GM19452 (cell line): ENCODE data around the gene TBX21.
A peak's percentile ranks its signal among the peaks of the same experiment; 100 is the strongest.
"Not testable (repeated sequence)": the region's sequence is repeated elsewhere in the genome, so short reads cannot be mapped to it uniquely, and the experiment has no call there.

ENCODE experiments used
- ATAC-seq: cut with Tn5 transposase; IDR thresholded peaks from one replicate; pipeline ENCODE4 v1.9.1; 2021; ENCODE audit not compliant: unreplicated experiment

The TBX21 gene

DNA sequence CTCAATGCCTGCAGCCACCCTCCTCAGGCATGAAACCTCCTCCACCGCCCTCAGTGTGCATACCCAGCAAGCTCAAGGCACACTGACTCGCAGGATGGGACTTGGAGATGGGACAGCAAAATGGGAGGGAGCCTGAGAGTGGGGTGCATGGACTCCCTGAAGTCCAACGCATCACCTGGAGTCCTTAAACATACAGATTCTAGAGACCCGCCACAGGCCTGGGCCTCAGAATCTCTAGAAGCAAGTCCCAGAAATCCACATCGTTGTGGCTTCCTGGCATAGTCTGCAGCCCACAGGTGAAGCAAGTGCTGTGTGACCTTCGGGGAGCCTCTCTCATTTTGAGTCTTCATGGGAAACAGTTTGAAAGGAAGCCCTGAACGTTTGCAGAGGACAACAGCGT lies 3.6 kb upstream of the TBX21 start:
- ATAC-seq: no peak

DNA sequence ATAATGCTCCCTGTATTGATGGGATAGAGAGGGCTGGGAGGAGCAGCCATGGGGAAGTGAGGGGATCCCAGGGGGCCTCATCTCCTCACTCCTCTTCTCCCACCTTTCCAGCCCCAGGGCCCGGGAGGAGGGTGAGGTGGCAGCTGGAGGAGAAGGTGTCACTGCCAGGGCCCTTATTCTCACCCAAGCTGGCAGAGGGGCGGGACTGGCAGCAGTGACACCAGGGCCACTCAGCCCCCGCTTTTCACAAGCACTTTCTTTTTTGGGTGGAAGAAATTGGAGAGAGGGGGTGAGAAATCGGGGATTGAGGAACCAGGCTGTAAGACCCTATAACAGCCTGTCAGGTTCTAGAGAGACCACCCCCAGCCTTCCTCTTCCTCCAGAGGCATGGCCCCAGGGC lies 2.4 kb upstream of the TBX21 start:
- no peak for ATAC-seq

DNA sequence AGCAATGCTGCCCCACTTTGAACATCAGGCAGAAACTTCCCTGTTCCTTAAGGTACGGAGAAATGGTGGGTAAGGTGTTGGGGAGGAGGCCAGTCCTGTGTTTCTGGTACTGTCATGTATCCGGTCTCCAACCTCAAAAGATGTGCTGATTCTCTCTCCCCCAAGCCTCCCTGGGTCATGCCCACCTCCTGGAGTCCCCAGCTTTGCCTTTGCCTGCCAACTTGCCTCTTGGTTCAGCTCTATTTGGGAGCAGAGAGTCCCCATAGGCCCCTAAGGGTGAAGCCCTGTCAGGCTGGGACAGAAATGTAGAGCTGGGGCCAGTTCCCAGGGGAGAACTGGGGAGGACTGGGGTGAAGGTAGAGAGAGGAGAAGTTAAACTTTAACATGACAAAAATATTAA lies 1.6 kb upstream of the TBX21 start:
- ATAC-seq: no peak

DNA sequence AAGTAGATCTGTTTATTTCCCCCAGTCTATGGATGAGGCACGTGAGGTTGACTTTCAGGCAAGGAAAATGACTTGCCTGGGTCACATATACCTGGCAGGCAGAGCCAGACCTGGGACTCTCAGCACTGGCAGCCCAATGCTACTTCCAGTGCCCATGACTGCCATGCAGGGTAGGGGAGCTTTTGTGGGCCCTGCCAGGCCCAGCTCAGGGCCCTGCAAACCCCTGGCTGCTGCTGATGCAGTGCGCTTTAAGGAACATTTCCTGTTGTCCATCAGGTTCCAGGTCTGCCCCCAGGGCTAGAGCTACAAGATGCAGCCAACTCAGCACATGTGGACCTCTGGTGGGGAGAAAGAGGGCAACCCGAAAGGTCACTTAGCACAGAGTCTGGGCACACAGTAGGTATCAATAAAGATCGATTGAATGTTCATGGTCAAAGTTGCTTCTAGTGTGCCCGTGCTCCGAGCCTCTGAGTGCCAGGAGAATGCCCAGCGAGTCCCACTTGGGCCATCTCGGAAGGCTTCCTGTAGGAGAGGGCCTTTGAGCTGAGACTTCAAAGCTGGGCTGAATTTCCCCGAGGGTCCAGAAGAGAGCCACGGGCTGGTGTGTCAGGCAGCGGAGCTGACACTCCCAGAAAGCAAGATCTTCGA lies 513 bp upstream of the TBX21 start:
- no peak for ATAC-seq

DNA sequence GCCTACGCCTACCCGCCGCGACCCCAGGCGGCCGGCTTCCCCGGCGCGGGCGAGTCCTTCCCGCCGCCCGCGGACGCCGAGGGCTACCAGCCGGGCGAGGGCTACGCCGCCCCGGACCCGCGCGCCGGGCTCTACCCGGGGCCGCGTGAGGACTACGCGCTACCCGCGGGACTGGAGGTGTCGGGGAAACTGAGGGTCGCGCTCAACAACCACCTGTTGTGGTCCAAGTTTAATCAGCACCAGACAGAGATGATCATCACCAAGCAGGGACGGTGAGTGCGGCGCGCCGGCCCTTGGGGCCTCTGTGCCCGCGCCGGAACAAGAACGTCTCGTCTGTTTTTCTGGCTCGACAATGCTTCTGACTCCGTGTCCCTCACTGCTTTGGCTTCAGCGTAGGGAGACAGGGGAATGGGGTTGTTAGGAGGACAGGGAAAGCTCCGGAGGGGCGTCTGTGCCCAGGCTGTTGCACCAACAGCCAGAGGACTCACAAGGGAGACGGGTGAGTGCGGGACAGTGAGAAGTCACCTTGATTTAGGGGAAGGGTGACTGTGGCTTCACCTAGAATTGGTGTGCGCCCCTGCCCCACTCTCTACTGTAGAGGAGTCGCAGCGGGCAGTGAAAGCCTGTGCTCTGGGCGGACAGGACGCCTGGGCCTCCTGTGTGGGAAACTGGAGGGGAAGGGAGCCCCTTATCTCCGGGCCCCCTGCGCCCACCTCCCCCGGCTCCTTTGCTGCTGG lies 806 bp downstream of the TBX21 start:
- ATAC-seq: no peak

DNA sequence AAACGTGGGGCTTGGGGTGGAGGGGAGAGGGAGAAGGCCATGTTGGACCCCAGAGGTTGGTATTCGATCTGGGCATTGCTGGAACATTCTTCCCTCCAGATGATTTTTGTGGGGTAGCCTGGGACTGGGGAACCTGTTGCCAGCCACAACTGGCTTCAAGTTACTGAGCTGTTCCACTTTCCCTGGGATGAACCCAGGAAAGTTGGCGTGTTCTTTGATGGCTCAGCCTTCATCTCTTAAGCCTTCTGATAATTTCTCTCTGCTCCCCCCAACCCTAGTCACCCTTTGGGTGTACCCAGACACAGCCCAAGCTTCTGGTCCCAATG lies 2.1 kb downstream of the TBX21 start:
- no peak for ATAC-seq

DNA sequence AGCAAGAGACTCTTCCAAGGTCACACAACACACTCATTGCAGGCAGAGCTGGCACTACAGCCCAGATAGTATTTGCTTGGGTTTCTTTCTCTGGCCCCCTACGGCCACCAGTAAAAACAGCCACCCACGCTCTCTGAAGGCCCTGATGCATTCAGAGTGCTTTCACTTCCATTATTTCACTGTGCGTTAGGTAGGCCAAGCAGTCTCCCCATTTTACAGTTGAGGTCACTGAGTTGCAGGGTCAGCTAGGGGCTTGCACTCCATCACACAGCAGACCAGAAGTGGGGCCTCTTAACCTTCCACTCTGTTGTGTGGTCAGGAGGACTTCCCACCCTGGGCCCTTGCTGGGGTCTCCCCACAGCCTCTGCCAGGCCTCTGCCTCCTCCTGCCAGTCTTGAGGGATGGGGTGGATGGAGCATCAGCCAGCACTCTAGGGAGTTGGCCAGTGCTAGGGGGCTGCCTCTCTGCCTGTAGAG lies 2.5 kb downstream of the TBX21 start:
- peak; percentile 48 for ATAC-seq

DNA sequence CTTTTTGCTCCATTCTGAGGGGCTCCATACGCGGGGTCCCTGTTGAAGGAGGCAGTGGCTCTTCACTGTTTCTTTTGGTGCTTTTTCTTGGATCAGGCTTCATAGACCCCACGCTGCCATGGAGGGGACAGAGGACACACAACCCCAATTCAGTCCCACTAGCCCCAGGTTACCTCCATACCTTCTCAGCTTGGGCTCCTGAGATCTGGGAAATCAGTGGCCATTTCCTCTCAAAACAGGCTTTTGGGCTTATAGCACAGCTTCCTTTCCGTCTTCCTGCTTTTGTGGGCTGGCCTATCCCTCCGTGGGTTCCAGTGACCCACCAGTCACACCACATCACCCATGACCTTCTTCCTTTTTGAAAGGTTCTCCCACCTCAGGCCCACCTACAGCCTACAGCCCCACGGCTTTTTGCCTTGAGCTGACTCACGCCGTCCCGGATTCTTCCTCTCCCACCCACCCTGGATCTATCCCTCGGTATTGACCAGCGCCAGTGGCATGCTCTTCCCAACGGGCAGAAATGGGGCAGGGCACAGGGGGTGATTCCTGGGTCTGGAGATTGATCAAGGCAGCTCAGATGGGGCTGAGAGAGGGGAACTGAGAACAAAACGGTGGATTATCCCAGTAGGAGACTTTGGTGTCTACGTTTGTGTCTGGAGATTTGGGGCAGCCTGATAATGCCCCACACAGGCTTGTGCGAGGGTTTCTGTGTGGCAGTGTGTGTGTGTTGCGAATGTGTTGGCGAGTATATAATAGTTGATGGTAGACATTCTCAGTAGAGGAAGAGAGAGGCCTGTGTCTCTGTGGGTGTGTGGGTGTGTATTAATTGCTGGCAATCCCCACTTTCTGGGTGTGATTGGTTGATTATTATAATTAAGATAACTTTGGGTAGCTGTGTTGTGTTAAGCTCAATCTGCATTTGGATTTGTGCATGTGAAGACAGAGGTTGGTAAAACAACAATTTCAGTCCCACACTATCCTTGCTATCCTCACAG lies 3.8 kb downstream of the TBX21 start:
- ATAC-seq: no peak

DNA sequence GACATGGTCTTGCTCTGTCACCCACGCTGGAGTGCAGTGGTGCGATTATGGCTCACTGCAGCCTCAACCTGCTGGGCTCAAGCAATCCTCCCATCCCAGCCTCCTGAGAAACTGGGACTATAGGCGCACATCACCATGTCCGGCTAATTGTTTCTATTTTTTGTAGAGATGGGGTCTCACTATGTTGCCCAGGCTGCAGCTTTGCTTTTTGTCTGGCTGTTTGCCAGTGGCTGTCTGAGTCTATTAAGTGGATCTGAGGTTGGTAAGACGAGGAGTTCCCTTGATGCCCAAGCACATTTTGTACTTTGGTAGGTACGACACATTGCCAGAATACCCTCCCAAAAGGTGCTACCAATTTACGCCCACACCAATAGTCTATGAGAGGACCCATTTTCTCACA lies 5.1 kb downstream of the TBX21 start:
- ATAC-seq: no peak

DNA sequence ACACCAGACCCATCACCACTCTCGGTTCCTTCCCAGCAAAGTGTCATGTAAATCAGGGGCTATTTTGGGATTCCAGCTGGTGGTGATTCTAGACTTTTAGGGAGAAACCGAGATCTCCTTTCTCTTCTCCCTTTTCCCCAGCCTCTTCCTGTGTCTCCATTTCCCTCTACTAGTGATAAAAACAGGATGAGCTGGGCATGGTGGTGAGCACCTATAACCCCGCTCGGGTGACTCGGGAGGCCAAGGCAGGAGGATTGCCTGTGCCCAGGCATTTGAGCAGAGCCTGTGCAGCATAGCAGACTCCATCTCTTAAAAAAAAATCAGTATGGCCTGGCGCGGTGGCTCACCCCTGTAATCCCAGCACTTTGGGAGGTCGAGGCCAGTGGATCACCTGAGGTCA lies 6.1 kb downstream of the TBX21 start:
- ATAC-seq: no peak

DNA sequence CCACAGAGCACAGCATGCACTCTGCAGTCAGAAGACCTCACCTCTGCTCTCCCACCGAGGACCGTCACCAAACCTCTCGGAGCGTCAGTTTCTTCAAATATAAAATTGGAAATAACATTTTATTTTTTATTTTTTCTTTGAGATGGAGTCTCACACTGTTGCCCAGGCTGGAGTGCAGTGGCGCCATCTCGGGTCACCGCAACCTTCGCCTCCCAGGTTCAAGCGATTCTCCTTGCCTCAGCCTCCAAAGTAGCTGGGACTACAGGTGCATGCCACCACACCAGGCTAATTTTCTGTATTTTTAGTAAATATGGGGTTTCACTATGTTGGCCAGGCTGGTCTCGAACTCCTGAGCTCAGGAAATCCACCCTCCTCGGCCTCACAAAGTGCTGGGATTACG lies 6.9 kb downstream of the TBX21 start:
- ATAC-seq: not testable (repeated sequence)

DNA sequence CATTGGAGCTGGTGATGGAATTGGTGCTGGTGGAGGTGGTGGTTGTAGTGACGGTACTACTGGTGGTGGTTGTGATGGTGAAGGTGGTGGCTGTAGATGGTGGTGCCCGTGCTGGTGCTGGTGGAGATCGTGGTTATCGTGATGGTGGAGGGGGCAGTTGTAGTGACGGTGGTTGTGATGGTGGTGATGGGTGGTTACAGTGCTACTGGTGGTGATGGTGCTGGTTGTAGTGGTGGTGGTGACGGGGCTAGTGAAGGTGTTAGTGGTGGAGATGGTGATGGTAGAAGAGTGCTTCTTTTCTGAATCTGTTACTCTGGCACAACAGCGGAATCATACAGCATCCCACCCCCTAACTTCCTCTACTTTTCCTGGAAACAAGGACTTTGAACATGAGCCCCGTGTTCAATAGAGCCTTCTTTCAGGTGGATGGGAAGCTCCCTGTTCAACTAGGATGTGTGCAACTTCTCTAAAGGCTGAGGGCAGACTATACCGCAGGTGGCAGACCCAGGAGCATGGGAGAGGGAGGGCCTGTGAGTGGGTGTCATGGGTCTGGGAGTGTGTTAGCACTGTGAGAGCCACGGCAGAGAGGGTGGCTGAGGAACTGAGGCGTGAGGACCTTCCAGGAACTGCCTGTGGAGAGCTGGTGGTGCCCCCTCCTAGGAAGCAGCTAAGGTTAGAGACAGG lies 8.2 kb downstream of the TBX21 start:
- ATAC-seq: no peak

DNA sequence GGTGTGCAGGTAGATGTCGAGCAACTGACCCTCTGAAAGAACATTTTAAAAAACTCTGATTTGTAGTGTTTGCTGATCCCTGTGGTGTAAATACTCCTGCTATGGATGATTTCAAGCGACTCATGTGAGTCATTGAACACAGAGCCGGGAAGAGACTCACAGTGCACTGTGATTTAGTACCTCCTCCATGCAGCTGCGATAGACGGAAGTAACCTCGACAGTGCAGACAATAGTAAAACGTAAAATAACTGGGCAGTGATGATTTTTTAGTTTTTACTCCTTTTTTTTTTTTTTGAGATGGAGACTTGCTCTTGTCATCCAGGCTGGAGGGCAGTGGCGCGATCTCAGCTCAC lies 8.7 kb downstream of the TBX21 start:
- no peak for ATAC-seq

DNA sequence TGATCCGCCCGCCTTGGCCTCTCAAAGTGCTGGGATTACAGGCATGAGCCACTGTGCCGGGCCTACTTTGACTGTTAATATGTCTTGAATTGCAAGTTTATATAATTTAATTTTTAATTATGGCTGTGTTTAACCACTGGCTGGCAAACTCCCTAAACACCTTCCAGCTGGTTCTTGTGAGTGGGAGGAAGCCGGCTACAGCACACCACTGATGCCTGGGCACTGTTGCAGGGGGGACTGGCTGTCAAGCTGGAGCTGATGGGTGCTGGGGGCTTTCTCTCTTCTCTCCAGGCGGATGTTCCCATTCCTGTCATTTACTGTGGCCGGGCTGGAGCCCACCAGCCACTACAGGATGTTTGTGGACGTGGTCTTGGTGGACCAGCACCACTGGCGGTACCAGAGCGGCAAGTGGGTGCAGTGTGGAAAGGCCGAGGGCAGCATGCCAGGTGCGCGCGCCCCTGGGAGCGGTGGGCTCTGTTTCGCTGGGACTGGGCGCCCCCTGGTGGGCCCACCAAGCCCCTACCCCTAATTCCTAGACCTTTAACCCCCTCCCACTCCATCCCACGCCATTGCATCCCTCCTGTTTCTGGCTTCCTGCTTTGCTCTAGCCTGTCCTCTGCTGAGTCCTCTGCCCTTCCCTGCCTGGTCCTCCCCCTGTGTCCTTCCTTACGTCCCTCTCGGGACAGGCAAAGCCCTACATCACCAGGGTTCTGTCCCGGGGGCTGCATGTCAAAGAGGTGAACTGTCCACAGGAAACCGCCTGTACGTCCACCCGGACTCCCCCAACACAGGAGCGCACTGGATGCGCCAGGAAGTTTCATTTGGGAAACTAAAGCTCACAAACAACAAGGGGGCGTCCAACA lies 9.5 kb downstream of the TBX21 start:
- ATAC-seq: no peak

DNA sequence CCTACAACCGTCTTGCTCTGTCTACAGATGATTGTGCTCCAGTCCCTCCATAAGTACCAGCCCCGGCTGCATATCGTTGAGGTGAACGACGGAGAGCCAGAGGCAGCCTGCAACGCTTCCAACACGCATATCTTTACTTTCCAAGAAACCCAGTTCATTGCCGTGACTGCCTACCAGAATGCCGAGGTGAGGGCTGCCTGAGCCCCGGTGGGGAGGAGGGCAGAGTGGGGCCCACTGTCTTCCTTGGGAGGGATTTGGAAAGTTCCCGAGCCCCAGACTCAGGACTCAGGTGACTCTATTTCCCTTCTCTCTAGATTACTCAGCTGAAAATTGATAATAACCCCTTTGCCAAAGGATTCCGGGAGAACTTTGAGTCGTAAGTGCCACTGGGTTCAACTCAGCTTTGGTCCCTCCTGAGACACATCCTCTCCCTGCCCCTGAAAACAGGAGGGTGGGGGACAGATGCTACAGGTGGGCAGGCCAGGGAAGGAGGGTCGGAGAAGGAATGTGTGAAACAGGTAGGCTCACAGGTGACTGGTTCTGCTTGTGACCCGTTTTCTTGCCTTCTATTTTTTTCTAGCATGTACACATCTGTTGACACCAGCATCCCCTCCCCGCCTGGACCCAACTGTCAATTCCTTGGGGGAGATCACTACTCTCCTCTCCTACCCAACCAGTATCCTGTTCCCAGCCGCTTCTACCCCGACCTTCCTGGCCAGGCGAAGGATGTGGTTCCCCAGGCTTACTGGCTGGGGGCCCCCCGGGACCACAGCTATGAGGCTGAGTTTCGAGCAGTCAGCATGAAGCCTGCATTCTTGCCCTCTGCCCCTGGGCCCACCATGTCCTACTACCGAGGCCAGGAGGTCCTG lies 11.4 kb downstream of the TBX21 start:
- no peak for ATAC-seq

DNA sequence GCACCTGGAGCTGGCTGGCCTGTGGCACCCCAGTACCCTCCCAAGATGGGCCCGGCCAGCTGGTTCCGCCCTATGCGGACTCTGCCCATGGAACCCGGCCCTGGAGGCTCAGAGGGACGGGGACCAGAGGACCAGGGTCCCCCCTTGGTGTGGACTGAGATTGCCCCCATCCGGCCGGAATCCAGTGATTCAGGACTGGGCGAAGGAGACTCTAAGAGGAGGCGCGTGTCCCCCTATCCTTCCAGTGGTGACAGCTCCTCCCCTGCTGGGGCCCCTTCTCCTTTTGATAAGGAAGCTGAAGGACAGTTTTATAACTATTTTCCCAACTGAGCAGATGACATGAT lies 12.0 kb downstream of the TBX21 start:
- ATAC-seq: no peak

DNA sequence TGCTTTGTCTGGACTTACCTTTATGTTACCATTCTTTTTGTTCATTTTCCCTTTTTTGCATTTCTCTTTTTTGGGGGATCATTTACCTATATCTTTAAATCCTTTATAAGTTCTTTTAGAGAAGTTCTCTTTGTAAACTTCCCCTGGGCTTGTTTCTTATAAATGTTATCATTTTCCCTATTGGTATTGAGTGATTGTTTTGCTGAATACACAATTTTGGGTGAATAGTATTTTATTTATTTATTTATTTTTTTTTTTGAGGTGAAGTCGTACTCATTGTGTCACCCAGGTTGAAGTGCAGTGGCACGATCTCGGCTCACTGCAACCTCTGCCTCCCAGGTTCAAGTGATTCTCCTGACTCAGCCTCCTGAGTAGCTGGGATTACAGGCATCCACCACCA lies 18.4 kb downstream of the TBX21 start:
- ATAC-seq: no peak

DNA sequence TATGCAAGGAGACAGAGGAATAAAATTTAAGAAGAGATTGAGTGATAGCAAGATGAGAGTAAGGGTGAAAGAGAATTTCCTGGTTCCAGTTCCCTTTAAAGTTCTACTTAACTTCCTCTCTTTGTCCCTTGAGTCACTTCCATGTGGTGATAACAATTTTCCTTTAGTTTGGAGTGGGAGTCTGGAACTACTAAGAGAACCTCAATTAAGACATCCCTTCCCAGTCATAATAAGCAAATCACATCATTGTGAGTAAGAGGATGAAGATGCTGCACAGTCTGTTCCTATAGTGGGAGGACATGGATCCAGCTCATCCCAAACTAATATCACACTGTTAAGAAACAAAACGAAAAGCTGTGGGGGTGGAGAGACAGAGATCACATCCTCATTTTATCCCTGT lies 24.4 kb downstream of the TBX21 start:
- no peak for ATAC-seq

DNA sequence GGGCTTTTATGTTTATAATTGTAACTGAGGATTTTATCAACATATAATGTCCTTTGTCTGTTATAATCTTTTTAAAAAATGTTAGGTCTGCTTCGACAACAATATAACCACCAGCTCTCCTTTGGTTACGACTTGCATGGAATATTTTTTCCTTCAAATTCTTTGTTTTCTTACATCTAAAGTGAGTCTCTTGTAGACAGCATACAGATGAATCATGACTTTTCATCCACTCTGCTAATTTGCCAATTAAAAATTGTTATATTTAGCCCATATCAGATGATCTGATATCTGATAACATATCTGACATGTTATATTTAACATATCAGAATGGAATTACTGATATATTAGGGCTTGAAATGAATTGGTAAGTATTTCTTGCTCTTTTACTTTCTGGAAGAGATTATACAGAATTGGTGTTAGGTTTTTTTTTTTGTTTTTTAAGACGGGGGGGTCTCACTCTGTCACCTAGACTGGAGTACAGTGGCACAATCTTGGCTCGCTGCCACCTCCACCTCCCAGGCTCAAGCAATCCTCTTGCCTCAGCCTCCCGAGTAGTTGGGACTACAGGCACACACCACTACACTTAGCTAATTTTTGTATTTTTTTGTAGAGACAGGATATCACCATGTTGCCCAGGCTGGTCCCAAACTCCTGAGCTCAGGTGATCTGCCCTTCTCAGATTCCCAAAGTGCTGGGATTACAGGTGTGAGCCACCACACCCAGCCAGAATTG lies 27.5 kb downstream of the TBX21 start:
- ATAC-seq: no peak
